NCI-H82 treated with DMSO at 0.1 percent for 48 hours (cell line): ENCODE measurements around the gene KCNJ6.
"Not testable (repeated sequence)": the region's sequence is repeated elsewhere in the genome, so short reads cannot be mapped to it uniquely, and the experiment has no call there.

Experiments
- DNase-seq: peaks from one replicate; lab custom pipeline; 2025; ENCODE audit not compliant: unreplicated experiment; lab: John Stamatoyannopoulos, UW

KCNJ6 gene

DNA sequence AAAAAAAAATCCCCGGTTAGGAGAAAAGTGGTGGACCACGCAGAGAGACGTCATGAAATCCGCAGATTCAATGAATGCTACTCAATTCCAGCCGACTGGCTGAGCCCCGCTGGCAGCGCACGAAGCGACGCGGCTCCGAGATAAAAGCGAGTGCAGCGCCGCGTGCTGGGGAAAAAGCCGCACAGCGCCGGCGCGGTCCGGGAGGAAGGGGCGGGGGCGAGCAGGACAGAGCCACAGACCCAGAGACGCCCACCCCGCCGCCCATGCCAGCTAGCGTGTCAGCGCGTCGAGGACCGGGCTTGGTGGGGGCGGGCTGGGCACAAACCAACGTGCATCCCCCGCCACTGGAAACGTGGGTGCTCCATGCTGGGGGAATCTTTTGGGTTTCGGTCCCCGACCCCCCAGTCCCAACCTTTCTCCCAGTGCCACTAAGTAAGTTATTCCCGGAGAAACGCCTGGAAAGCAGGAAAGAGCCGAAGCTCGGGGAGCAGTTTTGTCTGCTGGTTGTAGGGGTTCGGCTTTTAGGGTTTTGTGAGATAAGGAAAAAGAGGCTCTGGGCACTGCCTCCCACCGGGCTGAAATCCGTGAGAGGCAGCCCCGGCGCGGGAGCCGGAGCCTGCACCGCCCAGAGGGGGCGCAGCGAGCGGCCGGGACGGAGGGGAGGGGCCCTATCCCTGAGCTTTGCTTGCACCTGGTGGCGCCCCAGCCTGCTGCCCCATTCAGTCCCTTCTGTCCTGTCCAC, at the start of gene KCNJ6:
Gene KCNJ6, minus strand, starts transcription at position 148 of the 742 bp plus-strand sequence. CDS start 75,775 bp downstream, outside the sequence.
- DNase-seq = peak; percentile 17

GRCh38 chr21:37965088-37965805, 49.0 kb upstream of the KCNJ6 start:
- no peak for DNase-seq

DNA sequence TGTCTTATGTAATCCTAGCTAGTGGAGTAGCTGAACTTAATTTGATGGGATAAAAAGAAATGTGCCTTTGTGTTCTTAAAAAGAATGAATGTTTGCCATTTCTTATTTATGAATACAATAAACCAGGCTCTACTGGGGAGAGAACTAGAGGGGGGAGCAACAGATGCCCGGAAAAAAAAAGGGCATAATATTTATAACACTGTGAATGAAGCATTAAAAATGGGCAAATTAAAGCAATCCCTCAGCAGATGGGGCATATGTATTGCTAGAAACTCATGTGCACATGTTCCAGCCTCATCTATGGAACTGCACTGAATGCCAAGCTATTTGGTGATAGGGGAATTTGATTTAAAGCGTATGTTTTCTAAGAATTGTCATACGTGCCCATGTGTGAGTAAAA, 42.3 kb upstream of the KCNJ6 start:
- DNase-seq = no peak

GRCh38 chr21:37956772-37957171, 40.5 kb upstream of the KCNJ6 start:
- no peak for DNase-seq

DNA sequence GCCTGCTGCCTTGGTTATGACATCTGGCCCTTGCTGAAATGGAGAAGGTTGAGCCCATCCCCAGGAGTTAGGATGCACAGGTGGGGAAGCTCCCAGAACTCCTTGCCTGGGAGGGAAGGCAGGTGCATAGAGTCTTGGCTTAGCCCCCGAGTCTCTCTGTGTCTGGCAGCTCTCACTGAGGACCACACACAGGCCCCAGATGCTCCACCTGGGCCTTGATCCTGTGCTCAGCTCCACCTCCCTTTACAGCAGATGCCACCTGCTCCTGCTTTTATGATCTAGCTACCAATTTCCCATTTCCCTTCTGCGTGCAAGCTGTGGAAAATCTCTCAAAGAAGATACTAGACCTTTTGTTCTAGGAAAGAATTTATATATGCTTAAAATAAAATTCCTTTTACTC, 28.8 kb upstream of the KCNJ6 start:
- DNase-seq = no peak

DNA sequence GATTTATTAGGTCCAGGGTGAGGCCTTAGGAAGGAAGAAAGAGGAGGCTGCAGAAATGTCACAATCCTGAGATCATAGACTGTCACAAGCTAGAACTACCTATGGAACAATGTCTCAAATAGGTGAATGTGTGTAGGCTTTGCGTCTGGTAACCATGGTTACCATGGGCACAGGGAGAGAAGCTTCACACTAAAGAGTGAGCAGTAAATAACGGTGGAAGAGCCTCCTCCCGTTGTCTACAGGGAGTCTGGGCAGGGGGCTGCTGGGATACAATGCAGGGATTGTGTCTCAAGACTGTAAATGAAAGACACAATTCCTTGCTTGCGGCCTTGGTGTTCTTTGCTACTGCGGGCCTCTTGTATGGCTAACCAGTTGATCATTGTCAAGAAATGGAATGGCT, 28.2 kb upstream of the KCNJ6 start:
- DNase-seq = no peak

DNA sequence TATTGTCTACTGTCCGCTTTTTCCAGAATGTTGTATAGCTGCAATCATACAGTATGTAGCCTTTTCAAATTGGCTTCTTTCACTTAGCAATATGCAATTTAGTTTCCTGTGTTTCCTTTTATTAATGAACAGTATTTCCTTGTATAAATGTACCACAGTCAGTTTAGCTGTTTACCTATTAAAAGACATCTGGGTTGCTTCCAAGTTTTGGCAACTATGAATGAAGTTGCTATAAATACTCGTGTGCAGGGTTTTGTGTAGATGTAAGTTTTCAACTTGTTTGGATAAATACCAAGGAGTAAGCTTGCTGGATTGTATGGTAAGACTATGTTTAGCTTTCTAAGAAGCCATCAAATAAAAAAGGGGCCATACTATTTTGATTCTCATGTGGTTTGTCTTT, 24.4 kb upstream of the KCNJ6 start:
- DNase-seq = no peak

DNA sequence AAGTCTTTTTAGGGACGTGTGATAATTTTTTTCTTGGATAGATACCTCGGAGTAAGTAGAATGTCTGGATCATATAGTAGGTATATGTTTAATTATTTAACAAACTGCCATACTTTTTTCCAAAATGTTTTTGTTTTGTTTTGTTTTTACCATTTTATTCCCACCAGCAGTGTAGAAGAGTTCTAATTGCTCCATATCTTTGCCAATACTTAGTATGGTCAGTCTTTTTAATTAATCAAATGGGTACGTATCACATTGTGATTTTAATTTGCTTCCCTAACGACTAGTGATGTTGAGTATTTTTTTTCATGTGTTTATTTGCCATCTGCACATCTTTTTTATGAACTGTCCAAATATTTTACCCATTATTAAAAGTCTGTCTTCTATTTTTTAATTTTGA, 23.6 kb upstream of the KCNJ6 start:
- no peak for DNase-seq

DNA sequence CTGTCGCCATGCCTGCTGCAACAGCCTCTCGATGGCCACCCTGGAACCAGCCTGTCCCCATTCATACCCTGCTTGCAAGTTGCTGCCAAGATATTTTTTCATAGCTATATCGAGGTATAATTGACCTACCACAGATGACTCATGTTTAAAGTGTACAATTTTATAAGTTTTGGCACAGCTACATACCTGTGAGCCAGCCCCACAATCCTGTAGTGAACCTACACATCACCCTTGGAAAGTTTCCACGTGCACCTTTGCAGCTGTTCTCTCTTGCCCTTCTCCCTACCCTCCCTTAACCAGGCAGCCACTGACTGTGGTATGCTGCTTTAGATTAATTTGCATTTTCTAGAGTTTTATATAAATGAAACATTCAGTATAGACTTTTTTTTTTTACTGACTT, 23.0 kb upstream of the KCNJ6 start:
- DNase-seq = no peak

DNA sequence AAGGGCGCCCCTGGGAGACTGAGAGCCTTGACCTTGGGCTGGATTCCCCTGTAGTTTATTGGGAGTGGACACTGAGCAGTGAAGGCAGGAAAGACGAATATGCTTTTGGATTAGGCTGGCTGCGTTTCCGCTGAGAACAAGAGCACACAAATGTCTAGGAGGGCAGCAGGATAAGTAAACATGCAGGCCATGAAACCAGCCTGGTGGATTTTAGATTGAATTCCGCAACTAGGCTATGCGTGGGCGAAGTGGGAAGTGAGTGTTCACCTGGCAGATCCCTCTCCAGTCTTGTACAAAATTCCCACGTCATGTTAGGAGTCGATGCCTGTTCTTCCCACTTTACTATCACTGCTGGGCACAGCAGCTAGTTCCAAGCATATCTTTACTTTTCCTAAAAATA, 21.4 kb upstream of the KCNJ6 start:
- no peak for DNase-seq

DNA sequence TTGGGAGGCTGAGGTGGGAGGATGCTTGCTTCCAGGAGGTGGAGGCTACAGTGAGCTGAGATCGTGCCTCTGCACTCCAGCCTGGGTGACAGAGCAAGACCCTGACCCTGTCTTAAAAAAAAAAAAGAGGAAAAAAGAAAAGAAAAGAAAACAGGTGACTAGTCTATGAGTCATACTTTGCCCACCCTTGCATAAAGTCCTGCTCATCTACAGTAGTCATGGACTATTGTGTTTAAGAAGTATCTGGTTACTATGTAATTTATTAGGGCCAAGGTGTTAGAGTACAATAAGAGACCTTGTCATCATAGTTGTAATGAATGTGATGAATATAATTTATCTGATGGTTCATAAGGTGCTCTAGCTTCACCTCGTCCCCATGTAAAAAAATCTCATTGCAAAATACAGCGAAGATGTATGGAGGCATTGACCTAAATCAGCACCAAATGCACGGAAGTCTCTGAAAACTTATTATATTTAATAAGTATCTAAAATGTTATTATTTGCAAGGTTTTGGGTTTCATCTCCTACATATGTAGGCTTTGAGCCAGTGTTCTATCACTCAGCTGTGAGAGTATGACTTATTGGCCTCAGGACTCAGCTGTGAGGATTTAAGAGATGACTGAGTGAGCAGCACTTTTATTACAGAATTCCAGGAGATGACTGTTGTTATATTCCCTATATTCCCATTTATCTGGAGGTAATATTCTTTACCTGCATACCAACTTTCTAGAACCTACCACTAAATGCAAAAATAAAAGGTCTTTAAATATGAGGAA, 19.9 kb upstream of the KCNJ6 start:
- no peak for DNase-seq

GRCh38 chr21:37932936-37933335, 16.7 kb upstream of the KCNJ6 start:
- DNase-seq = no peak

- no peak for DNase-seq
Measured at GRCh38 chr21:37927711-37928110, 11.5 kb upstream of the KCNJ6 start.

- DNase-seq = no peak
Measured at GRCh38 chr21:37921091-37921490, 4.8 kb upstream of the KCNJ6 start.

DNA sequence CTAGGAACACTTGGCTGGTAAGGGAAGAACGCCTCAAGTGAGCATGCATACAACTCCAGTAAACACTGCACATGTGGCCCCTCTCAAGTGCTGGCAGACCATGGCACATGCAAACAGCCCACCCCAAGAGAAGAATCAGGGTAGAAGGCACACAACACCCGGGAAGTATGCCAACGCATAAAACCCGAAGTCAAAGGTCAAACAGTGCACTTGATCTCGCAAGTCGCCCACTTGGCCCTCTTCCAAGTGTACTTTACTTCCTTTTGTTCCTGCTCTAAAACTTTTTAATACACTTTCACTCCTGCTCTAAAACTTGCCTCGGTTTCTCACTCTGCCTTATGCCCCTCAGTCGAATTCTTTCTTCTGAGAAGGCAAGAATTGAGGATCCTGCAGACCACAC, 4.0 kb upstream of the KCNJ6 start:
- DNase-seq = not testable (repeated sequence)

GRCh38 chr21:37917612-37918011, 1.4 kb upstream of the KCNJ6 start:
- DNase-seq = no peak

DNA sequence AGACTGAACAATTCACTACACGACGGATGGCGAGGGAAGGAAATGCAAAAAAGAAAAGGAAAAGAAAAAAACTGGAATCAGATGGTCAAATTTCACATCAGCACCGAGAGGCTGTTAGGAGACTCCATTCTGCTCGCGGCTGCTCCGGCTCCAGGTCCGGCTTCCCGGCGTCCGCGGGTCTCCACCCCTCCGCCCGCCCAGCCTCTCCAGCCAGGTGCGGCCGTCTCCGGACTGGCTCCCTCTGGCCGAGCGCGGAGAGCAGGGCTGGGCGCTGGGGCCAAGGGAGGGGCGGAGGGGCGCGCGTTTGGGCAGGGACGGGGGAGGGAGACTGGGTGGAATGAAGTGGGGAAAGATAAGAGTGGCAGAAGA, 332 bp downstream of the KCNJ6 start:
- no peak for DNase-seq

- DNase-seq = no peak
Measured at GRCh38 chr21:37915497-37915911, 753 bp downstream of the KCNJ6 start.

GRCh38 chr21:37912616-37913015, 3.6 kb downstream of the KCNJ6 start:
- DNase-seq = no peak

DNA sequence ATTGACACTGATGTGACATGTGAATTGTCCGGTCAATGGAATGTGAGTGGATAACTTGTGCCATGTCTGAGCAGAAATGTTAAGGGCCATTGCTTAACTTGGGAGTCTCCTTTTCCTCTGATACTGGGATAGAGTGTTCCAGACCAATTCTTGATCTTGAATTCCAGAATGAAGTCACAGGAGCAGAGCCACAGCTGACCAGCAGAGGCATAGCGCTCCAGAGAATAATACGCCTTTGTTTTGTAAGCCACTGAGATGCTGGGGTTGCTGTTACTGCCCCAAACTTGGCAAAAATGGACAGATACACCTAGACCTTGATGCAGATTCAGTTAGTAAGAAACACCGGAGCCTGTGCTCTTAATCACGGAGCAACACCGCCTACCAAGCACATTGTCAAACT, 6.3 kb downstream of the KCNJ6 start:
- no peak for DNase-seq

GRCh38 chr21:37908691-37909090, 7.6 kb downstream of the KCNJ6 start:
- no peak for DNase-seq

GRCh38 chr21:37907076-37907475, 9.2 kb downstream of the KCNJ6 start:
- no peak for DNase-seq
